Neuron (in vitro differentiated cells): ENCODE results near the gene LRRC55.

ENCODE experiments used
- H2AFZ ChIP-seq: one replicate; pipeline ENCODE4 v1.6.1; 2013; ENCODE audit warnings: low read depth, mild to moderate bottlenecking, inconsistent platforms, low read length, moderate library complexity
- H3K27me3 ChIP-seq: one replicate; pipeline ENCODE4 v1.6.1; 2013; ENCODE audit warnings: low read length; ENCODE audit not compliant: insufficient read depth
- H3K36me3 ChIP-seq: one replicate; pipeline ENCODE4 v1.6.1; 2013; ENCODE audit warnings: low read length; ENCODE audit not compliant: insufficient read depth
- H3K4me1 ChIP-seq: one replicate; pipeline ENCODE4 v1.6.1; 2013; ENCODE audit warnings: low read length; ENCODE audit not compliant: insufficient read depth
- H3K4me3 ChIP-seq: 2 replicates; pipeline ENCODE4 v1.5.1; 2013; ENCODE audit warnings: mild to moderate bottlenecking, low read length, moderate library complexity
- H3K9me3 ChIP-seq: one replicate; pipeline ENCODE4 v1.6.1; 2013; ENCODE audit warnings: low read length

LRRC55 gene

GRCh38 chr11:57196596-57196995 is 14.8 kb downstream of the LRRC55 start:
- H3K4me3 ChIP-seq: no peak overlapping the region
- H3K9me3 ChIP-seq: no peaks in the 10 kb centered on the region
- H3K4me1 ChIP-seq: peaks cover 3% of the 10 kb centered on the region
- H3K36me3 ChIP-seq: no peaks in the 10 kb centered on the region
- H3K27me3 ChIP-seq: no peaks in the 10 kb centered on the region
- no peak overlapping the region for H2AFZ ChIP-seq

DNA sequence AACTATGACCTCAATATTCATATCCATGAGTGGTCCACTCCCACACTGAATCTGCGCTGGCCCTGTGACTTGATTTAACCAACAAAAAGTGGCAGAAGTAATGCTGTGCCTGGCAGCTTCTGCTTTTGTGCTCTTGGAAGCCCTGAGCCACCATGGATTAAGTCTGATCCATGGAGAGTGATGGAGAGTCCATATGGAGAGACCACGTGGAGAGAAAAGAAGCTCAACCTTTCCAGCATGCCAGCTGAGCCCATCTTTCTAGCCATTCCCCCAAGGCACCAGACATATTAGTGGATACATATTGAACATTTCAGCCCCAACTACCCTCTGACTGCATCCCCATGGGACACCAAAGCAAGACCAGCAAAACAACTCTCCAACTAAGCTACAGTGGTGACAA is 16.0 kb downstream of the LRRC55 start:
- Histone ChIP-seq H2AFZ (no peak overlapping the region), H3K27me3 (no peaks in the 10 kb centered on the region), H3K4me1 (peaks cover 3% of the 10 kb centered on the region), H3K4me3 (no peak overlapping the region), H3K9me3 (no peaks in the 10 kb centered on the region), H3K36me3 (no peaks in the 10 kb centered on the region)

GRCh38 chr11:57199330-57199729 is 17.6 kb downstream of the LRRC55 start:
- Histone ChIP-seq H3K36me3 (no peaks in the 10 kb centered on the region), H3K9me3 (no peaks in the 10 kb centered on the region), H3K27me3 (no peaks in the 10 kb centered on the region), H2AFZ (no peak overlapping the region), H3K4me1 (peaks cover 3% of the 10 kb centered on the region), H3K4me3 (no peak overlapping the region)

- Histone ChIP-seq H3K9me3 (no peaks in the 10 kb centered on the region), H3K36me3 (no peaks in the 10 kb centered on the region), H2AFZ (no peak overlapping the region), H3K27me3 (no peaks in the 10 kb centered on the region), H3K4me1 (peaks cover 3% of the 10 kb centered on the region), H3K4me3 (no peak overlapping the region)
Measured at GRCh38 chr11:57200917-57201316, 19.2 kb downstream of the LRRC55 start.

DNA sequence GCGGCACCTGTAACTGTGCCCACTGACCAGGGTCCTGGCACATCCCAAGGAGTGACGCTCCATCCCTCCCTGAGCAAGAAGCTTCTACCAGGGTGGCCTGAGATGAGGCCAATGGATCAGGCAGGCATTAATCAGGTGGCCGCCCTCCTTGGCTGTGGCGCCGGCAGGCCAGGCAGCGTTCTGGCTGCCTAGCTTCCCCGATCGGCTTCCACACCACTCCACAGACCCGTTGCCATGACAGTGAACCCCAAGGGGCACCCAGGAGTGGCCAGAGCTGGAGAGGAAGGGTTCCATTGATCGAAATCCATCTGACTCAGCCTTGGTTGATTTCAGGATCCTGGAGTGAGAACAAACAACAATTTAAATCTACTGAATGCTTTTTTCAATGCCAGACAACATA is 20.5 kb downstream of the LRRC55 start:
- no peaks in the 10 kb centered on the region for H3K36me3 ChIP-seq
- H3K4me1 ChIP-seq: peaks cover 3% of the 10 kb centered on the region
- no peak overlapping the region for H3K4me3 ChIP-seq
- no peak overlapping the region for H2AFZ ChIP-seq
- no peaks in the 10 kb centered on the region for H3K27me3 ChIP-seq
- H3K9me3 ChIP-seq: no peaks in the 10 kb centered on the region

- Histone ChIP-seq H3K4me3 (no peak overlapping the region), H2AFZ (no peak overlapping the region), H3K27me3 (no peaks in the 10 kb centered on the region), H3K36me3 (no peaks in the 10 kb centered on the region), H3K4me1 (peaks cover 3% of the 10 kb centered on the region), H3K9me3 (no peaks in the 10 kb centered on the region)
Measured at GRCh38 chr11:57203359-57203758, 21.6 kb downstream of the LRRC55 start.

GRCh38 chr11:57203882-57204480 is 22.2 kb downstream of the LRRC55 start:
- no peaks in the 10 kb centered on the region for H3K27me3 ChIP-seq
- no peak overlapping the region for H3K4me3 ChIP-seq
- H3K9me3 ChIP-seq: no peaks in the 10 kb centered on the region
- H2AFZ ChIP-seq: no peak overlapping the region
- H3K36me3 ChIP-seq: no peaks in the 10 kb centered on the region
- H3K4me1 ChIP-seq: peaks cover 3% of the 10 kb centered on the region

GRCh38 chr11:57205041-57205641 is 23.4 kb downstream of the LRRC55 start:
- H3K4me1 ChIP-seq: peaks cover 7% of the 10 kb centered on the region
- no peak overlapping the region for H3K4me3 ChIP-seq
- H3K27me3 ChIP-seq: no peaks in the 10 kb centered on the region
- no peaks in the 10 kb centered on the region for H3K9me3 ChIP-seq
- no peak overlapping the region for H2AFZ ChIP-seq
- no peaks in the 10 kb centered on the region for H3K36me3 ChIP-seq

GRCh38 chr11:57207168-57207567 is 25.4 kb downstream of the LRRC55 start:
- peaks cover 26% of the 10 kb centered on the region for H3K4me1 ChIP-seq
- no peak overlapping the region for H3K4me3 ChIP-seq
- no peaks in the 10 kb centered on the region for H3K9me3 ChIP-seq
- no peak overlapping the region for H2AFZ ChIP-seq
- no peaks in the 10 kb centered on the region for H3K36me3 ChIP-seq
- no peaks in the 10 kb centered on the region for H3K27me3 ChIP-seq

GRCh38 chr11:57210781-57211180 is 29.0 kb downstream of the LRRC55 start:
- peaks cover 50% of the 10 kb centered on the region for H3K4me1 ChIP-seq
- no peaks in the 10 kb centered on the region for H3K27me3 ChIP-seq
- no peak overlapping the region for H2AFZ ChIP-seq
- H3K9me3 ChIP-seq: no peaks in the 10 kb centered on the region
- H3K36me3 ChIP-seq: no peaks in the 10 kb centered on the region
- H3K4me3 ChIP-seq: no peak overlapping the region

DNA sequence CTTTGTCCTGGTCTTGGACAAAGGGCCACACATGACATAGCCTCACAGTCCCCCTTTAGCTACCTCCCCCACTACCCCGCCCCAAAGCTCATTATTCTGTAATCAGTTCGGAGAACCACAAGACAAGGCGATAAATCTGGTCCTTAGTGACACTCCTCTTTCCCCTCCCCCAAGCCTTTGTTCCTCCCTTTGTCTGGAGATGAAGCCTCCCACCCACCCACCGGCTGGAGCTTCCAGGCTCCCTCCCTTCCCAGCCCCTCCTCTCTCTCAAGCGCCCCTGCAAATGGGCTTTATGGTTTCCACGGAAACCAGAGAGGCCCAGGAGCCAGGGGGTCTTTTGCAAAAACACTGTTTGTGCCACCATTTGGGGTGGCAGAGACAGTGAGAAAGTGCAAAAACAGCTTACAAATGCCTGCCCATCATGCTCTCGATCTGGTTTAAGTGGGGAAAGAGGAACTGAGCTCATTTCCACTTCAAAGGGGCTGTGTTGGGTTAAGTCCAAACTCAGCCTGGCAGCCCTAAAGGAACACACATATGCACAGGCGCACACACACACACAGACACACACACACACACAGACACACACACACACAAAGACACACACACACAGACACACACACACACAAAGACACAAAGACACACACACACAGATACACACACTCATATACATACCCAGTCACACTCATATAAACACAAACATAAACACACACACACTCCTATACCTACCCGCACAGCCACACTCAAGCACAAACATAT is 31.8 kb downstream of the LRRC55 start:
- Histone ChIP-seq H3K36me3 (no peaks in the 10 kb centered on the region), H3K27me3 (no peaks in the 10 kb centered on the region), H2AFZ (no peak overlapping the region), H3K9me3 (no peaks in the 10 kb centered on the region), H3K4me1 (peaks cover 50% of the 10 kb centered on the region), H3K4me3 (peak overlapping the region; percentile 15)

GRCh38 chr11:57214098-57214417 is 32.3 kb downstream of the LRRC55 start:
- Histone ChIP-seq H3K27me3 (no peaks in the 10 kb centered on the region), H3K4me3 (no peak overlapping the region), H3K9me3 (no peaks in the 10 kb centered on the region), H3K36me3 (no peaks in the 10 kb centered on the region), H3K4me1 (peaks cover 50% of the 10 kb centered on the region), H2AFZ (peak overlapping the region; percentile 6)

DNA sequence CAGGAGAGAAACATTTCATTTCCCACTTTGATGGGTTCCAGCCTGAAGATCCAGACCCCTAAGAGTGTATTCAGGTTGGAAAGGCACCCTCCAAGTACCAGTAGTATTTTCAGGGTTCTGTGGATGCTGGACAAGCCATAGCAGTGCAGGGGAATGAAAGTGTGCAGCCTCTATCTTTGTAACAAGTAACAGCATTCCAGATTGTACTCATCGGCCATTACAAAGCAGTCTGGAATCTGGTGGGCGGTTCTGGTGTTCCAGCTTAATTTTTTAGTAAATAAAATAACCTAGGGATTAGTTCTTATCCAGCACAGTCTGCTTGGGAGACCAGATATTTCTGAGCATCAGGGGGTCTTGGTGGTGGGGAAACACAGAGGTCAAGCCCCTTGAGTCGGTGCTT is 32.7 kb downstream of the LRRC55 start:
- Histone ChIP-seq H3K36me3 (no peaks in the 10 kb centered on the region), H3K4me3 (no peak overlapping the region), H3K4me1 (peaks cover 50% of the 10 kb centered on the region), H3K9me3 (no peaks in the 10 kb centered on the region), H2AFZ (peak overlapping the region; percentile 6), H3K27me3 (no peaks in the 10 kb centered on the region)
